HepG2 (cell line): ENCODE data around the gene NME1. TPM values are rescaled to one million over a fixed set of nuclear protein-coding genes. Genes with fewer than 3 reads are reported as not detected.

ENCODE experiments used
- DBP ChIP-seq: sonication (generic); formaldehyde crosslinking; IDR thresholded peaks from 2 replicates; pipeline ENCODE4 v1.4.0; 2020; ENCODE audit warnings: missing genetic modification reagents; ENCODE audit errors: not compliant biosample characterization
- ESRRA ChIP-seq: sonication (generic); formaldehyde crosslinking; IDR thresholded peaks from 2 replicates; pipeline ENCODE4 v1.5.1; 2020; ENCODE audit warnings: mild to moderate bottlenecking, low read depth, missing genetic modification reagents
- FOXP4 ChIP-seq: sonication (generic); formaldehyde crosslinking; IDR thresholded peaks from 2 replicates; pipeline ENCODE4 v1.4.0; 2020; ENCODE audit warnings: missing genetic modification reagents
- GATAD2A ChIP-seq: IDR thresholded peaks from 2 replicates; pipeline ENCODE4 v1.6.1; 2016
- HOXA9 ChIP-seq: sonication (generic); formaldehyde crosslinking; IDR thresholded peaks from 2 replicates; pipeline ENCODE4 v1.8.1; 2022; ENCODE audit warnings: missing genetic modification reagents, mild to moderate bottlenecking, moderate library complexity, borderline replicate concordance
- KDM2A ChIP-seq: sonication (generic); formaldehyde crosslinking; IDR thresholded peaks from 2 replicates; pipeline ENCODE4 v1.4.0; 2020; ENCODE audit warnings: low read depth, missing genetic modification reagents, borderline replicate concordance
- NCOA2 ChIP-seq: sonication (generic); formaldehyde crosslinking; IDR thresholded peaks from 2 replicates; pipeline ENCODE4 v1.8.0; 2022; ENCODE audit warnings: inconsistent platforms
- POLR2AphosphoS2 ChIP-seq: IDR thresholded peaks from 2 replicates; pipeline ENCODE4 v1.6.1; 2011; ENCODE audit warnings: low read depth, low read length, improper control_type of control experiment
- SP5 ChIP-seq: IDR thresholded peaks from 2 replicates; pipeline ENCODE4 v1.6.1; 2016; ENCODE audit warnings: low read depth, borderline replicate concordance
- TCF12 ChIP-seq, 2 experiments: fragments of 450-650 bp in 1 of 2; sonication (generic) in 1 of 2; formaldehyde crosslinking in 1 of 2; IDR thresholded peaks; 2 replicates each; pipeline versions ENCODE4 v1.6.1 to v1.8.0; 2017 to 2022; ENCODE audit warnings: antibody characterized with exemption in 1 of 2, mild to moderate bottlenecking in 1 of 2, missing genetic modification reagents in 1 of 2, moderate library complexity in 1 of 2
- ZBTB37 ChIP-seq: sonication (generic); formaldehyde crosslinking; IDR thresholded peaks from 2 replicates; pipeline ENCODE4 v1.4.0; 2020; ENCODE audit warnings: mild to moderate bottlenecking, missing genetic modification reagents
- ZFP37 ChIP-seq: sonication (generic); formaldehyde crosslinking; IDR thresholded peaks from 2 replicates; pipeline ENCODE4 v1.4.0; 2020; ENCODE audit warnings: missing genetic modification reagents, borderline replicate concordance
- ZNF160 ChIP-seq: sonication (generic); formaldehyde crosslinking; IDR thresholded peaks from 2 replicates; pipeline ENCODE4 v1.8.0; 2022; ENCODE audit warnings: mild to moderate bottlenecking, inconsistent platforms, missing genetic modification reagents
- ZNF282 ChIP-seq: fragments of 450-650 bp; IDR thresholded peaks from 2 replicates; pipeline ENCODE4 v1.6.1; 2018; ENCODE audit not compliant: partially characterized antibody
- ZNF34 ChIP-seq: sonication (generic); formaldehyde crosslinking; IDR thresholded peaks from 2 replicates; pipeline ENCODE4 v1.4.0; 2020; ENCODE audit warnings: mild to moderate bottlenecking, missing genetic modification reagents, borderline replicate concordance
- ZNF556 ChIP-seq: sonication (generic); formaldehyde crosslinking; IDR thresholded peaks from 2 replicates; pipeline ENCODE4 v1.4.0; 2020; ENCODE audit warnings: mild to moderate bottlenecking, missing genetic modification reagents, borderline replicate concordance
- ZNF567 ChIP-seq: sonication (generic); formaldehyde crosslinking; IDR thresholded peaks from 2 replicates; pipeline ENCODE4 v1.8.1; 2023; ENCODE audit warnings: mild to moderate bottlenecking, missing genetic modification reagents, borderline replicate concordance
- ZNF572 ChIP-seq: sonication (generic); formaldehyde crosslinking; IDR thresholded peaks from 2 replicates; pipeline ENCODE4 v1.5.1; 2020; ENCODE audit warnings: mild to moderate bottlenecking, missing genetic modification reagents
- ZNF687 ChIP-seq: sonication (generic); formaldehyde crosslinking; IDR thresholded peaks from 2 replicates; pipeline ENCODE4 v1.5.1; 2020; ENCODE audit warnings: mild to moderate bottlenecking, missing genetic modification reagents, moderate library complexity
- ZNF747 ChIP-seq: sonication (generic); formaldehyde crosslinking; IDR thresholded peaks from 2 replicates; pipeline ENCODE4 v1.8.1; 2023; ENCODE audit warnings: missing genetic modification reagents, mild to moderate bottlenecking, borderline replicate concordance
- polyA plus RNA-seq, 8 experiments: library from polyadenylated mRNA; depleted of rRNA in 3 of 8; stranded (reverse) in 7 of 8; unstranded in 1 of 8; fragments of >200 nt; fragmentation: Illumina TruSeq in 4 of 8; extraction: Trizol in 4 of 8; gene quantifications; 2 replicates each; pipeline versions ENCODE4 v1.2.1 to v1.2.3, GENCODE V29; 2011 to 2016; ENCODE audit warnings: low read depth in 4 of 8, missing spikeins in 1 of 8, mixed read lengths in 1 of 8; ENCODE audit not compliant: insufficient read depth in 1 of 8
- total RNA-seq, 5 experiments: library from RNA; depleted of rRNA; stranded (reverse); fragments of >200 nt; fragmentation: Illumina TruSeq; extraction: Trizol; gene quantifications; 2 replicates each; pipeline ENCODE4 v1.2.3, GENCODE V29; 2016; ENCODE audit warnings: low read depth in 1 of 5

Gene NME1
- total and polyA plus RNA-seq, 2 of the 13 experiments (the other 11 are each of a cell fraction or from before 2014, with no cell fraction given): 295 to 516 TPM

- TF ChIP-seq ZNF687 (CRISPR knock-in tag) (peak; percentile 85), ZNF747 (CRISPR knock-in tag) (peak; percentile 95; the same call in 1 of the 2 replicates), DBP (CRISPR knock-in tag) (no peak), ZNF556 (CRISPR knock-in tag) (no peak), HOXA9 (CRISPR knock-in tag) (peak; percentile 84; the same call in 1 of the 2 replicates), ZNF567 (CRISPR knock-in tag) (no peak; the same call in 1 of the 2 replicates), FOXP4 (CRISPR knock-in tag) (no peak; the same call in 1 of the 2 replicates), NCOA2 (CRISPR knock-in tag) (0 out of 2 replicates have a peak, but pooled peaks have one; percentile 5), ZNF160 (CRISPR knock-in tag) (peak; percentile 73; the same call in 1 of the 2 replicates), ESRRA (CRISPR knock-in tag) (peak; percentile 73), ZNF34 (CRISPR knock-in tag) (no peak), ZNF572 (CRISPR knock-in tag) (no peak), ZNF282 (no peak), SP5 (peak; percentile 29; the same call in 1 of the 2 replicates), POLR2AphosphoS2 (no peak), ZBTB37 (CRISPR knock-in tag) (no peak), KDM2A (CRISPR knock-in tag) (peak; percentile 78), GATAD2A (CRISPR knock-in tag) (peak; percentile 34; the same call in 1 of the 2 replicates), TCF12 (IDR thresholded peaks at IDR 0.05) (no peak), TCF12 (CRISPR knock-in tag; IDR thresholded peaks at IDR 0.05) (peak; percentile 66; the same call in 1 of the 2 replicates), ZFP37 (no peak; the same call in 1 of the 2 replicates)
These were observed 13.0 kb downstream of the NME1 start, which contains the start of gene NME2 (continued) for GRCh38 chr17:51166198-51166986.
